NCI-H526 (cell line): Measurements from ENCODE around the gene MRGPRF.

Source experiments
- DNase-seq, 2 experiments: peaks; one replicate each; lab custom pipeline; 2025; lab: John Stamatoyannopoulos, UW

Gene MRGPRF

DNA sequence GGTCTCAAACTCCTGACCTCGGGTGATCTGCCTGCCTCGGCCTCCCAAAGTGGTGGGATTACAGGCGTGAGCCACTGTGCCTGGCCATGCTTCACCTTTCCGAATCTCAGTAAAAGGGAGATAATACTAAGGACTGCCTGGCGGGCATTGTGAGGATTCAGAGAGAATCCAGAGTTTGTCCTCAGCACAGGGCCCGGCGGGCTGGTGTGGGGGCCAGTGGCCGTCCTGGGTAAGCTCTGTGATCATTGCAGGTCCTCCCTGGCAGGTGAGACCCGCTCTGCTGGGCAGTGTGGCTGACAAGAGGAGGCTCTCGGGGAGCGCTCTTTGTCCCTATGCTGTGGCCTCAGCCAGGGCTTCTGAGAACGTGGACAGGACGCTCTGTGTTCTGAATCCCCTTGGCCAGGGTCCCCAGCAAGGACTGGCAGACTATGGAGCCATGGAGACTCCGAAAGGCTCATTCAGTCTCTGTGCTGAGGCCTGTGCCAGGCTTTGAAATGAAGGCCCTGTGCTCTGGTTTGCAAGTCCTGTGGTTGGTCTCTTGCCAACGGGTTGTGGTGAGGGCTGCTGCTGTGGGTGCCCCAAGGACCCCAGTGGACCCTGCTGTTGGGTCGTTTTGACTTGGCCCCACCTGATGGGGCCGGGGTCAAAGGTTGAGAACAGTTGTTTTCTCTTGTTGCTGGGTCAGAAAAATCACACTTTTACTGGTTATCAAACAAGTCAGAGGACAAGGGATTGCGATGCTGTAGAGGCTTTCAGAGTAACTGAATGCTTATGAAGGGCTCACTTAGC, 37.7 kb upstream of the MRGPRF start:
- DNase-seq = no peak

DNA sequence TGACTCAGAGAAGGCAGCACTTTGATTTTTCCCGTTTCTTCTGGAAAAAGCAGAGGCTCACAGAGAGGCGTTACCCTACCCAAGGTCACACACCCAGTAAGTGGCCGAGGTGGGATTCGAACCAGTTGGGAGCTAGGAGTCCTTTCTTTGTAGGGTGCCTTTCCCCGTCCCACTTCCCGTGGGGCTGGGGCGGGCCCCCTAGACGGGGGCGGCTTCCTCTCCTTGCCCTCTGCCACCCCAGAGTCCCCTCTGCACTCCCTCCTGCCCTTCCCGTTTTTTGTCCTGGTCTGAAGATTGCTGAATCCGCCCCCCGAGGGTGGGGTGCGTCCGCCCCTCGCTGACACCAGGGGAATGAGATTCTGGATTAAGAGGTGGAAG, 36.4 kb upstream of the MRGPRF start:
- no peak for DNase-seq

DNA sequence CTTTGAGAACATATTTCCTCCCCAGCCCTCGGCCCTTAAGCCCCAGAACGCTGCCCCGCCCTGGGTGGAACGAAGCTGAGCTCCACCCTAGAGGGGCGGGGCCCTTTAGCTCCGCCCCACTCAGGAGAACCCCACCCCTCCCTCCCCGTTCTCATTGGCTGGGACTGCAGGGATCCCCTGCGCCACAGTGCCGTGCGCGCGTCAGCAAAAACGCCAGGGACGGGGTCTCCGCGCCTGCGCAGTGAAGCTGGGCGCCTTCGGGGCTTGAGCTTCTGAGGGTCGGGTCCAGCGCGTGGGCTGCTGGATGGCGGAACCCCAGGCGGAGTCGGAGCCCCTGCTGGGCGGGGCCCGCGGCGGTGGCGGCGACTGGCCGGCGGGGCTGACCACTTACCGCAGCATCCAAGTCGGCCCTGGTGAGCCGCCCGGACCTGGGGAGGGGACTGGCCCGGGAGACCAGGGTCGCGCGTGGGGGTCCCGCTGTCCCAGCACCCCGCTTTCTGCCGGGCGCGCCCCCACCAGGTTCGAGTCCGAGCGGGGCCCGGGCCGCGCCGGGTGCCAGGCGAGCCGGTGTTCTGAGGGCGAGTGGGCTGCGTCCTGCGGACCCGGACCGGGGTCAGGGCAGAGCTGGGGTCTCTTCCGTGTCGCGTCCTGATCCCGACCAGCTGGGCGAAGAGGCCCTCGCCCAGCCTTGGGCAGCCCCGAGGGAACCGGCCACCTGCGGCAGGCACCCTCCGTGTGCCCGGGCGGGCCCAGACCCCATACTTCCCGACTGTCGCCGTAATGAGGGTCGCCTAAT, 35.8 kb upstream of the MRGPRF start, which contains the start of gene TPCN2:
TPCN2 (plus strand) TSS at position 239 of the 796 bp plus-strand sequence; CDS start at position 305, 66 bp downstream.
- DNase-seq = peak; percentile 94 to 98

DNA sequence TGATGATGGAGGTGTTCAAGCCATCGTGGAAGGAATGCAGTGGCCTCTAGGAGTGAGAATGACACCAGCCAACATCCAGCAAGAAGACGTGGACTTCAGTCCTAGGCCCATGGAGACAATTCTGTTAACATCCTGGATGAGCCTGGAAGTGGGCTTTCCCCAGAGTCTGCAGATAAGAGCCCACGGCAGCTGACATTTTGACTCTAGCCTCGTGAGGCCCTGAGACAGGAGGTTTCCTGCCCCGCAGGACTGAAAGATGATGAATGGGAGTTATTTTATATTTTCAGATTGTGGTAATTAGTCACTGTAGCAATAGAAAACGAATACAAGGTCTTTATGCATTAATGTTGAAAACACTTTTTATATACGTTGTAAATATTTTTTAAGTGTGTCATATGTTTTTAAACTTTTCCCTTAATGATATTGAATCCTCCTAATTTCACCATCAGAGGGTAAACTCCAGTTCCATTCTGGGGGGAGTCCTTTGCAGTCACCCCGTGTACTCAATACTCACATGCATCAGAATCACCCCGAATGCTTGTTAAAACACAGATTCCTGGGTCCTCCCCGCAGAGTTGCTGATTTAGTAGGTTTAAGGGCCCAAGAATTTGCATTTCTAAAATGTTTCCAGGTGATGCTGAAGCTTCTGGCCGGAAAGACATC, 35.1 kb upstream of the MRGPRF start:
- no peak for DNase-seq

DNA sequence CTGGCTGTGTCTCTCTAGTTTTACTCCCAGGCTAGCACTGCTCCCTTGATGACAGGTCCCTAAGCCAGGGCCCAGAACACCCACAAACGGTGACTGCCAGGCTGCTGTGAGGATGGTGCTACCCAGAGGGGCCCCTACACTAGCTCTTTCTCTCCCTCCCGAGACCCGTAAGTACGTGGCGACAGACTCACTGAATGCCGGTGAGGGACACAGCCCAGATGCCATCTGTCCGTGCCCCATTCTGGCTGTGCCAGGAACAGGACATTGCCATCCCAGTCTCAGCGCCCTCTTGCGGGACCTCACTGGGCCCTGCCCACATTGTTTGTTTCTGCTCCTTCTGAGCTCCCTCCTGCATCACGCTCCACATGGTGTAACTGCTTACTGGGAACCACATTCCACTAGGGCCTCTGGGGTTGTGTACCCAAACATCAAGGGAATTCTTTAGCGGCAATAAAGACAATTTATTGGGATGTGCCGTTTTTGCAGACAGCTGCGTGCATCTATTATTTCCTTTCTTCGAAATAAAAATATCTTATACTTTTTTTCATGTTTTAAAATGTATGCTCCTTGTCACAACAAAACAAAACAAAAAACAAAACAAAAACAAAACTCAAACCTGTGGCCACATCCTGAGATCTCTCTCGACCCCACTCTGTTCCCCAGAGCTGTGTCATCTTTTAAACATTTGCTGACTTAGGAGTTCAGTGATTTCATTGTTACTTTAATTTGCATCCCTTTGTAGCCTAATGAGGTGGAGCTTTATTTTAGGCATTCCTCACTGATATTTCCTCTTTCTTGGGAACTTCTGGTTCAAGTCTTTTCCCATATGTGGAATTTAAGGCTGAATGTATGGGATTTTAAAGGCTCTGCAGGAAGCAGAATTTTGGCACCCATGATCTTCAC, 31.3 kb upstream of the MRGPRF start:
- peak; percentile 48 to 82 for DNase-seq

DNA sequence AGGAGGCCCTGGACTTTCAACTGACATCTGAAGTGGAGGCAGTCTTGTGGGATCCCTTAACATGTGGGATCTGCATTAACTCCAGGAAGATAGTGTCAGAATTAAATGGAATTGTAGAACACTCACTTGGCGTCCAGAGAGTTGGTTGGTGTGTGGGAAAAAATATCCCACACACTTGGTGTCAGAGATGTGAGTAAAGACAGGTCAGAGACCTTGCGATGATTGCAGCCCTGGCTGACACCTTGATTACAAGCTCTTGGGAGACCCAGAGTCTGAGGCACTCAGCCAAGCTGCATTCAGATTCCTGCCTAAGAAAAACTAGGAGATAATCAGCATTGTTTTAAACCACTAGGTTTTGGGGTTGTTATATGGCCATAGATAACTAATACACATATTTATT, 28.5 kb upstream of the MRGPRF start:
- DNase-seq = no peak

DNA sequence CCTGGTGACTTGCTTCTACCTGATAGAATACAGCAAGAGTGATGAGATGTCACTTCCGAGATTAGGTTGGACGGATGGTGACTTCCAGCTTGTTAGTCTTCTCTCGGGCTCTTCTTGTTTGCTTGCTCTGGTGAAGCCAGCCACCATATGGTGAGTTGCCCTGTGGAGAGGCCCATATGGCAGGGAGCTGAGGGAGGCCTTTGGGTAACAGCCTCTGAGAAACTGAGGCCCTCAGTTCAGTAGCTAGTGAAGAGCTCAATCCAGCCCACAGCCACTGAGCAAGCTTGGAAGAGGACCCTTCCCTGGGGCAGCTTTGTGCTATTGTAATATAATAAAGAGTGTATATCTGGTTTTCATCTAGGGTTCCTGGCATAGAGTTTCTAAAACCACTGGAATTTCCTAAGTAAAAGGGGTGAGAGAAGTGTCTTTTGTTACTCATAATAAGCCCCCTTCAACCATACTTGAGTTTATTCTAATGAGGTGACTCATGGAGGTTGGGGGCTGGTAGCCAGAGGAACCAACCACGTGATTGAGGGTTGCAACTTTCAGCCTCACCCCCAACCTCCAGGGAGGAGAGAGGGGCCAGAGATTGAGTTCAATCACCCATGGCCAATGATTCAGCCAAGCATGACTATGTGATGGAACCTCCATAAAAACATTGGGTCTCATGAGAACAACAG, 27.7 kb upstream of the MRGPRF start:
- DNase-seq = no peak

DNA sequence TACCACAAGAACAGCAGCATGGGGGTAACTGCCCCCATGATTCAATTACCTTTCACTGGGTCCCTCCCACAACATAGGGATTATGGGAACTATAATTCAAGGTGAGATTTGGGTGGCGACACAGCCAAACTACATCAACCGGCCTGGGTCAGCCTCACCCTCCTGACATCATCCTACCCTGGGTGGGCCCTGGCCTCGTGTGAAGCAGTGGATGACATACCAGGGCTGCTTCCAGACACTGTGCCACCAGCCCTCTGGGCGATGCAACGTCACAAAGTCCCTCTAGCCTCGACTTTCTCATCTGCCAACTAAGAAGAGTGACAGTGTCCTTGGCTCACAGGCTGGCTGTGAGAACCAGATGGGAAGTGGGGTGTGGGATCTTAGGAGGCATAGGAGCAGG, 27.0 kb upstream of the MRGPRF start:
- DNase-seq = no peak

DNA sequence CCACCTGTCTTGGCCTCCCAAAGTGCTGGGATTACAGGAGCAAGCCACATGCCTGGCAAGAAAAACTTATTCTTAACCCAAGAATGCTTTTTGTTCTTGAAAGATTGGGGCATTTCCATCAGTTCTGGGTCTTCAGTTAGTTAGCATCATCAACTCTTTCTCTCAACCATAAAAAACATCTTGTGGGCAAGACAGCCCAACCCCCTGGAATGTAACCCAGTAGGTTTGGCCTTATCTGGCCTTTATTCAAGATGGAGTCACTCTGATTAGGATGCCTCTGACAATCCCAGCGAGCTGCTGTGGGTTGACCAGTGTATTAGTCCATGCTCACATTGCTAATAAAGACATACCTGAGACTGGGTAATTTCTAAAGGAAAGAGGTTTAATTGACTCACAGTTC, 26.5 kb upstream of the MRGPRF start:
- no peak for DNase-seq

DNA sequence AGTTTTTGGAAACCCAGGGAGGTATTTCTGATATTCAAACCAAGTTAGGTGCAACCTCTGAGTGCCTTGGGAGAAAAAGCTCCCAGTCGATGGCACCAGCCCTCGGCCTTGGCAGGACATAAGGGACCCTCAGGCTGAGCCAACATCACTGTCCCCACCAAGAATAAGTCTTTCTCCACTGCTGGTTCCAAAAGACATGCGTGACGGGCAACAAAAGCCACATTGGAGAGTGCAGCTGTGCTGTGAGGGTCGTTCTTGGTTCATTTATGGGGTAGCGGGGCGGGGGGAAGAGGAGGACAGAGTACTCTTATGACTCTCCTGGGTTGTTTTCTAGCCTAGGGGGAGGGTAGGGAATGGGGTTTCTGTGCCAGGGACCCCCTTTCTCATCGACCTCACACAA, 24.5 kb upstream of the MRGPRF start:
- no peak for DNase-seq

DNA sequence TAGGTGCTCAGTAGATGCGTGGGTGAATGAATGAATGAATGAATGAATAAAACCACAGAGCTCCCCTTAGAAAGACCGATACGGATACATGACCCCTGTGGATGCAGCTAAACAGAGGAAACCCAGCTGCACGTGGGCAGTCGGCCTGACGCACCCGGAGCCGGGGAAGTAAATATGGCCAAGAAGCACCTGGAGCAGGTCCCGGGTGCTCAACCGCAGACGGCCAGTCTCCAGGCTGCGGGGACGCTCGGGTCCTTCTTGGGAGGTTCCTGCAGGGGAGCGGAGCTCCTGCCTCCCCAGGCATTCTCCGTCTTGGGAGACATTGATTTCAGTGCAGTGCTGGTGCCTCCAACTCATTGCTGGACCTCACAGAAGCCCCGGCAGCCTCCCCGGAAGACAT, 24.0 kb upstream of the MRGPRF start:
- no peak for DNase-seq

DNA sequence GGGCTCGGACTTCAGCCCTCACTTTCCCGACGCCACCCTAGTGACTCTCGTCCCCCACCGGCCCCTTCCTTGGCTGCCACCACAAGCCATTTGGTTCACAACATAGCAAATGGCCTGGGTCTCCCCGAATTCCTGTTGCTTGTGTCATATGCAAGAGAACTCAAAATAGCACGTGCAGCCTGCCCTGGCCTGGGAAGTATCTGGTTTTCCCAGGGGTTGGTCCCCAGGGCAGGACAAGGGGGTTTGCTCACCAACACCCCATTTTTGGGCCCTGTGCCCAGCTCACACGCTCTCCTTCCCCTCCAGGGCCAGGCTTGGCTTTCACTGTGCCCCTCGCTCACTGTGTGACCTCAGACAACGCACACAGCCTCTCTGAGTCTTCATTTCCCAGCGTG, 22.9 kb upstream of the MRGPRF start:
- DNase-seq = no peak

DNA sequence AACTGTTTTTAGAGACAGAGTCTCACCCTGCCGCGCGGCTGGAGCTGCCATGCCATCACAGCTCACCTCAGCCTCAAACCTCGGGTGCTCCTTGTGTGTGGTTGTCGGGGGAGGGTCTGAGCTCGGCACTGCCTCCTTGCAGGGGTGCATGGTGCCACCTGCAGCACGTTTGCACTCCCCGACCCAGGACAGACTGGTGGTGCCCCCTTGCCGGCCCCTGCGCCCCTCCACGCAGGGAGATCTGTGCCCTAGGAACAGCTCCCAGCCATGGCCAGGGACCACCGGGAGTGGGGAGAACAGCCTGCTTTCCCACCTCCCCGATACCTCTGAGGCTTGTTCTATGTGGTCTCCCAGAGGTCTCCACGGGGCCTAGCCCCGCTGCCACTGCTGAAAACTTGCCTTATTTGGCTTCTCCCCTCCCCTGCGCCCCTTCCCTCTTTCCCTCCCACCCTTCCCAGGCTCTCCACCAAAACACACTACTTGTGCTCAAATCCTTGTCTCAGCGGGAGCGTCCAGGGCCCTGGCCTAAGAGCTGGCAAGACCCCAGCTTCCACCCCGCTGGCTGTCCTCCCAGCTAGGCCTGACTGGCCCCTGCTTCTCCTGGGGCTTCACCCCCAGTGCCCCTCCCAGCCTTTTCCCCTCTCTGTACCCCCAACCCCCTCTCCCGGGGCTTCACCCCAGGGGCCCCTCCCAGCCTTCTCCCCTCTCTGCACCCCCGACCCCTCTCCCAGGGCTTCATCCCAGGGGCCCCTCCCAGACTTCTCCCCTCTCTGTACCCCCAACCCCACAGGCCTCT, 22.3 kb upstream of the MRGPRF start:
- DNase-seq = no peak

DNA sequence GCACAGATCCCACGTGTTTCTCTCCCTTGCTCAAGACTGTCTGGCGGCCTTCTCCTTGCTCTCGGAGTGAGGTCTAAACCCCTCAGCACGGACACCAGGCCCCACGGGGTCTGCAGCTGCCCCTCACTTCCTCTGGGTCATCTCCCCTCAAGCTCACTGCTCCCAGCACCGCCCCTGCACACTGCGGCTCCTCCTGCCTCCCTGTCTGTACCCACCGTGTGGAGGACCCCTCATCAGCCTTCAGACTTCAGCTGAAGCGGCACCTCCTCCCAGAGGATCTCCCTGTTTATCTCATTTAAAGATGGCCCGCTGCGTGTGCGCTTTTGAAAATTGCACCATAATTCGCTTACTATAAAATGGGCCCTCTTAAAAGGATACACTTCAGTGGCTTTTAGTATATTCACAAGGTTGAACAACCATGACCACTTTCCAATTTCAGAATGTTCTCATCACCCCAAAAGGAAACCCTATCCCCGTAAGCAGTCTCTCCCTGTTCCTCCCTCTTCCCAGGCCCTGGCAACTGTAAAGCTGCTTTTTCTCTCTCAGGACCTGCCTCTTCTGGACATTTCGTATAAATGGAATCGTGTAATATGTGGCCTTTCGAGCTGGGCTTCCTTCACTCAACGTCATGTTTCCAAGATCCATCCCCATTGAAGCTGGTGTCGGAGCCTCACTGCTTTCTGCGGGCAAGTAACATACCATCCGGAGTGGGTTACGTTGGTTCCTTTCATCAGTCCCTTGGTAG, 21.2 kb upstream of the MRGPRF start:
- no peak for DNase-seq

DNA sequence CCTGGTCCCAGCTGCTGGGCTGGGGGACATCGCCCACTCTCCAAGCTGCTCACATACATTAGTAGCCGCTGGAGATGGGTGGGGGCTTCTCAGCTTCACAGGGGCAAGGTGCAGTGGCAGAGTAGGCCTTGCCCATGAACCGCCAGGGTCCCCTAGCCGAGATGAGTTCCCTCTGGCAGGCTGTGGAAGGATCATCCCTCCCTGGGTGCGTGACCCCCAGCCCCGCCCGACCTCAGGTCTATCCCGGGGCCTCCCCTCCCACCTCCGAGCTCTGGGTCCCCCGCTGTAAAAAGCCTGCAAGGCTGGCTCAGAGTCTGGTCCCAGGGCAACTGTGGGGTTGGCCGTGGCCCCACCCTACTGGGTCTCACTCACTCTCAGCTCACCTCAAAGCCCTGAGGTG, 20.4 kb upstream of the MRGPRF start:
- no peak for DNase-seq

DNA sequence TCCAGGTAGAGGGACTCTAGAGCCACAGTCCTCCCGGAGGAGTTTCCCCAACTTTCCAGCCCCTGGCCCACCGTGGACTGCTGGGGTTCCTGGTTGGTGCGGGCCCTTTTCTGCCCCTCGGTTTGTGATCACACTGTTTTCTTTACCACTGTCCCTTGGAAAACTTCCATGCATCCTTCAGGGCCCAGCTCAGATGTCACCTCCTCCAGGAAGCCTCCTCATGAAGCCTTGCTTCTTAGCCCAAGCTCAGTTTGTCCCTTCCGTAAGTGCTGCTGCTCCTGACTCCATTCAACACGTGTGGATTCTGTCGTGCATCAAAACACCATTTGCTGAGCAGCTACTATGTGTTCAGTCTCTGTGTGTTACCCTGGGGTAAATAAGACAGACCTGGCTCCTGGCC, 19.8 kb upstream of the MRGPRF start:
- DNase-seq = no peak

DNA sequence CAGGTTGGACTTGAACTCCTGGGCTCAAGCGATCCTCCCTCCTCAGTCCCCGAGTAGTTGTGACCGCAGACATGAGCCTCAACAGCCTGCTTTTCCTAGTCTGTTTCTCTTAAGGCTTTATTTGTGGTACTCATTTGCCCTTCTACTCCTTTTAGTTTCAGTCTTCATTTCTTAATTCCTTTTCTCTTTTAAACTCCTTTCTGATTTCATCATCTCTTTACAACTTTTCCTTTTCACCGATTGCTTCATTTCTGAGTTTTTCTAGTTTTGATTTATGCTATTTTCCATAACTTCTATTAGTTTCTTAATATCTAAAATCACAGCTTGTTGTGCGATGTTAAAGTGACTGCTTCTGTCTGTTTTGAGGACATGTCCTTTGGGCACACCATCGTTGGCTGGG, 17.3 kb upstream of the MRGPRF start:
- DNase-seq = no peak

DNA sequence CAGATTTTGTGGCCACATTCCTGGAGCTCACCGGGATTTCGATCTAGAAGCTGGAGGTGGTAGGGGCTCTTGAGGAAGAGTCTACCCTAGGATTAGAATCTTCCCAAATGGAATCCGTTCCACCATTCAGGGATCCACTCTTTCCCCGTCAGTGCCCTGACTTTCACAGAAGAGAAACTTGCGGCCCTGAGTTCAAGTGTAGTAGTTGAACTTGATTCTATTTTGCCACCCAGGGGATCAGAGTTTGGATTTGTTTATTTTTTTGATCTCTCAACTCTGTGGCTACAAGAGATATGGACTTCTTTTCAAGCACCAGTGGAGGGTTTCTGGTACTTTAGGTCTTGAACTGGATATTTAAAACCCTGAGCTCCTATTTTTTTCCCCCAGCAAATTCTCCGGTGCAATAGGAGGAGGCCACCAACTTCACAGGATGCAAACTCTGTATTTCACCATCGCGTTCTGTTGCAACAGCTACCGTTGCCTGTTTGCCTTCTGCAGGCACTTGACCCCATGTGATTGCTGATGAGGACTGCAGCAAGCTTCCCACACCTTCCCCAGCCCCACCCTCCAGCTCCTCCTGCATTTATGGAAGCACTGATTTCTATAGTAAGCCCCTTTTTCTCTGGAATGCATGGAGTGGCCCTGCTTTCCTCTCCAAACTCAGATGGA, 14.8 kb upstream of the MRGPRF start:
- DNase-seq = no peak

DNA sequence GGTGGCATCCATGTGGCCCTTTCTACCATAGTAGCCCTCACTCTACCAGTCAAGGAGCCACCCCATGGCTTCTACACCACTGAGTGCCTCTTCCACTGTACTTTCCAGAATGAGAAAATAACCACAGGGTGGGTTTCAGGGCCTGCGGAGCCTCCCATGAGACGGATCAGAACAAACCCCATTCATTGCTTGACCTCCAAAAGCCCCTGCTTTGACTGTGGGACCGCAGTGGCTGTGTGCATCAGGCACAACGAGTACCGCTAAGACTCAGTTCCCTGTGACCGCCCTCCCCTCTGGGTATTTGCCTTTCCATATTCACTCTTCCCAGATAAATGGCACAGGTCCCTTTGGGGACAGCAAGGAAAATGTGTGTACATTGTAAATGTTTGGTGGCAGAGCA, 11.5 kb upstream of the MRGPRF start:
- DNase-seq = no peak
